ENCODE results near the gene FTH1.
"Not testable (repeated sequence)": the region's sequence is repeated elsewhere in the genome, so short reads cannot be mapped to it uniquely, and the experiment has no call there.

Gene FTH1

DNA sequence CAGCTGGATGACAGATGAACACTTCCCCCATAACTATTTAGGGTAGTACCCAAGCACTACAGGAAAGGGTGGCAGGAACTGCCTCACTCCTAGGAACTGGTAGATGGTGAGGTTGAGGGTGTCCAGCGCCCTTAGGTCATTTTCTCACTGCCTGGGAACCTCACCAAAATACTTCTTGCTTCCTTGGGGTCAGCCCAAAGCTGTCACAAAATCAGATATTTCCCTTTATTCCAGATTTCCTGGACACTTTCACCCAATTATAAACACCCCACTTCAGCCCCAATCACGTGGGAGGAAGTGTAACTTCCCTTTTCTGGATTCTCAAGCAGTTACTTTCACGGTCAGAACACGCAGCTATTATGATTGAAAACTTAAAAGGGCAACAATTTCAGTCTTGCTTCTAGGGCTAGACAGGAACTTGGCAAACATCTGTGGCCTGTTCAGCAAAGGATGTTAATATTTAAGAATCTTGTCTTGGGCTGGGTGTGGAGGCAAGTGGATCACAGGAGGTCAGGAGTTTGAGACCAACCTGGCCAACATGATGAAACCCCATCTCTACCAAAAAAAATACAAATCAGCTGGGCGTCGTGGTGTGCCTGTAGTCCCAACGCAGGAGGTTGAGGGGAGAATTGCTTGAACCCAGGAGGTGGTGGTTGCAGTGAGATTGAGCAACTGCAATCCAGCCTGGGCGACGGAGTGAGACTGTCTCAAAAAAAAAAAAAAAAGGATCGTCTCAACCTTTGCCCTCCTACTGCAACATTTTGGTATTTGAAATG, 4.0 kb downstream of the FTH1 start:
- DNase-seq (ENCODE audit: low spot score) = peak; percentile 51

DNA sequence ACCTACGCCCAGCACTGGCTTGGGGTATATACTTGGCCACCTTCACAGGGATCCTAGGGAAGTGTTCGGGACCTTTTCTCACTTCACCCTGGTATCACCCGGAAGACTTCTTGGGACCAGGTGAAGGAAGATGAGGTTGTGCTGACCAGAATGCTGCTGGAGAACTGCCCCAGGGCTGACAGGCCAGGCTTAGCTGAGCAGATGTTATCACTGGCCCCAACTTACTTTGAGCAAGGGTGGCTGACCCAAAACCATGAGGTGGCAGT, 4.5 kb downstream of the FTH1 start:
- DNase-seq (ENCODE audit: low spot score) = no peak

DNA sequence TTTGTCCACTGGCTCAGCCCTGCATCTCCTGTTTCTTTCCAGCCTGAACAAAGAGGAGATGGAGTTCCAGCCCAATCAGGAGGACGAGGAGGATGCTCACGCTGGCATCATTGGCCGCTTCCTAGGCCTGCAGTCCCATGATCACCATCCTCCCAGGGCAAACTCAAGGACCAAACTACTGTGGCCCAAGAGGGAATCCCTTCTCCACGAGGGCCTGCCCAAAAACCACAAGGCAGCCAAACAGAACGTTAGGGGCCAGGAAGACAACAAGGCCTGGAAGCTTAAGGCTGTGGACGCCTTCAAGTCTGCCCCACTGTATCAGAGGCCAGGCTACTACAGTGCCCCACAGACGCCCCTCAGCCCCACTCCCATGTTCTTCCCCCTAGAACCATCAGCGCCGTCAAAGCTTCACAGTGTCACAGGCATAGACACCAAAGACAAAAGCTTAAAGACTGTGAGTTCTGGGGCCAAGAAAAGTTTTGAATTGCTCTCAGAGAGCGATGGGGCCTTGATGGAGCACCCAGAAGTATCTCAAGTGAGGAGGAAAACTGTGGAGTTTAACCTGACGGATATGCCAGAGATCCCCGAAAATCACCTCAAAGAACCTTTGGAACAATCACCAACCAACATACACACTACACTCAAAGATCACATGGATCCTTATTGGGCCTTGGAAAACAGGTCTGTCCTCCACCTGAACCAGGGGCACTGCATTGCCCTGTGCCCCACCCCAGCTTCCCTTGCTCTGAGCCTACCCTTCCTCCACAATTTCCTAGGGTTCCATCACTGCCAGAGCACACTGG, 5.0 kb downstream of the FTH1 start:
- no peak for DNase-seq (ENCODE audit: low spot score)

DNA sequence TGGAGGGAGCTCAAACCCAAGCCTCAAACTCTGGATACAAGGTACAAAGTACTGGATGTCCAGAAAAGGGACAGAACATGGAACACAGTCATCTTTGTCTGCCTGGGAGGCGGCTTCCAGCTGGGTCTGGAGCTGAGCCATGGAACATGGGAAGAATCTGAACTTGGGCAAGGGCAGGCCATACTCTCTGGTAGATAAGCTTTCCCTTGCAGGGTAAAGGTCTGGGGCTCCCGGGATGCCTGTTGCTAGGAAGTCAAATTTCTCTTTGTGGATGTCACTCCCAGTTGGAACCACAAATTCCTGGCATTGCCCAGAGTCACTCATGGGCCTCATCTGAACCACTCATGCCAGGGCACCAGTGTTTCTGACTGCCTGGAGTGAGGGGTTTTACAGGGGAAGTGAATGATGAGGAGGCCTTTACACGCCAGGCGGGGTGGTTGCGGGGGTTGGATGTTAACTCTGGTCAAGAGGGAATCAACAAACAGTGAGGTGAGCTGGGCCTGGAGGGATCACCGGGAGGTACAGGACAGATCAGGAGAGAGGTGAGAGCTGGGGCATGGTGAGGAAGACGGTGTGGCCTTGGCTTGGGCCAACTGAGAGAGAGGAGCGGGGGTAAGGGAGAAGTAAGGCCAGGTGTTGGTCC, 5.7 kb downstream of the FTH1 start:
- DNase-seq (ENCODE audit: low spot score) = no peak

DNA sequence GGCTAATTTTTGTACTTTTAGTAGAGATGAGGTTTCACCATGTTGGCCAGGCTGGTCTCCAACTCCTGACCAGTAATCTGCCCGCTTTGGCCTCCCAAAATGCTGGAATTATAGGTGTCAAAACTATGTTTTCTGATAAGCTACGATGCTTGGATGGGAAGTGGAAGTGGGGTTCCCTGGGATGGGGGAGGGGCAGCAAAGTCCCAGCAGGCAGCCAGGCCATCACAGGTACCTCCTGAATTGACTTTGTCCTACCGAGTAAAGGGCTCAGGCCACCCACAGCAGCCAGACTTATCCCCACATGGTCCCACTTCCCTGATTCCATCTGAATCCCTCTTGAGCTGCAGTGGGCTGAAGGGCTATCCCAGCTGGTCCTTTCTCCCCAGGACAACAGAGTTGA, 6.9 kb downstream of the FTH1 start:
- no peak for DNase-seq (ENCODE audit: low spot score)

DNA sequence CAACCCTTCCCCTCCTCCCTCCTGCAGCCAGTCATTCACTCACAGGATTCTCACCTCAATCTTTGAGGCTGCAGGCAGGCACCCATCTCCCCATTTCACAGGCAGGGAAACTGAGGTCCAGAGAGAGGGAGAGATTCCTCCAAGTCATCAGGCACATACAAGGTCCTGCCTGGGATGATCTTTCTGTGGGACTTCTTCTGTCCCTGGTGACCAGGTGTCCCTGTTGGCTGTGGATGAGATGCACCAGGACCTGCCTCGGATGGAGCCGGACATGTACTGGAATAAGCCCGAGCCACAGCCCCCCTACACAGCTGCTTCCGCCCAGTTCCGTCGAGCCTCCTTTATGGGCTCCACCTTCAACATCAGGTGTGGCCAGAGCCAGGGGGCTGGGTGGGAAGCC, 7.8 kb downstream of the FTH1 start:
- DNase-seq (ENCODE audit: low spot score) = no peak

- DNase-seq (ENCODE audit: low spot score) = no peak
These were observed 8.3 kb downstream of the FTH1 start for GRCh38 chr11:61959114-61959513.

GRCh38 chr11:61958590-61958989, 8.8 kb downstream of the FTH1 start:
- DNase-seq (ENCODE audit: low spot score) = no peak

DNA sequence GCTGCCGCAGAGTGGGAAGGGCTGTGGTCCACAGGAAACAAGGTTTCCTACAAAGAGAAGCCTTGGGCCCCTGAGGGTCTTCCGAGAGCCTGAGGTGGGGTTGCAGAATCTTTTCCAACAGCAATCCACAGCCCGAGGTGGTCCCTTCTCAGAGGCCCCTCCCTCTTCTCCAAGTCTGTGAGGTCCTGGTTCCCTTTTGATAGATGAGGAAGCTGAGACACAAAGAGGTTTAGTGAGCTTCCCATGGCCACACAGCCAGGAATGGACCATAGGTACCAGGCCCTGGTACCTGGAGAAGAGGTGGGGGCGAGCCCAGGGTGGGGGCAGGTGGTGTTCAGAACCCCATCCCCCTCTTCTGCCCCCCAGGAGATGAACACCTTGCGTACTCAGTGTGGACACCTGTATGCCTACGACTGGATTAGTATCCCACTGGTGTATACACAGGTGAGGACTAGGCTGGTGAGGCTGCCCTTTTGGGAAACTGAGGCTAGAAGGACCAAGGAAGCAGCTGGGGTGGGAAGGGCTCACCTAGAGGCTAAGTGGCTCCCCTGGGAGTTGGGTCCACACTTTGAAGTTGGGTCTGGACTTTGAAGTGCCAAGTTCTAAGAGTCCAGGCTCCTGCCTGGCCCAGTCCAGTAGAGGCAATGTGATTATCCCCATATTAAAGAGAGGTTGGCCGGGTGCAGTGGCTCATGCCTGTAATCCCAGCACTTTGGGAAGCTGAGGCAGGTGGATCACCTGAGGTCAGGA, 10.2 kb downstream of the FTH1 start:
- DNase-seq (ENCODE audit: low spot score) = no peak

GRCh38 chr11:61956191-61957020, 11.0 kb downstream of the FTH1 start:
- DNase-seq (ENCODE audit: low spot score) = no peak

DNA sequence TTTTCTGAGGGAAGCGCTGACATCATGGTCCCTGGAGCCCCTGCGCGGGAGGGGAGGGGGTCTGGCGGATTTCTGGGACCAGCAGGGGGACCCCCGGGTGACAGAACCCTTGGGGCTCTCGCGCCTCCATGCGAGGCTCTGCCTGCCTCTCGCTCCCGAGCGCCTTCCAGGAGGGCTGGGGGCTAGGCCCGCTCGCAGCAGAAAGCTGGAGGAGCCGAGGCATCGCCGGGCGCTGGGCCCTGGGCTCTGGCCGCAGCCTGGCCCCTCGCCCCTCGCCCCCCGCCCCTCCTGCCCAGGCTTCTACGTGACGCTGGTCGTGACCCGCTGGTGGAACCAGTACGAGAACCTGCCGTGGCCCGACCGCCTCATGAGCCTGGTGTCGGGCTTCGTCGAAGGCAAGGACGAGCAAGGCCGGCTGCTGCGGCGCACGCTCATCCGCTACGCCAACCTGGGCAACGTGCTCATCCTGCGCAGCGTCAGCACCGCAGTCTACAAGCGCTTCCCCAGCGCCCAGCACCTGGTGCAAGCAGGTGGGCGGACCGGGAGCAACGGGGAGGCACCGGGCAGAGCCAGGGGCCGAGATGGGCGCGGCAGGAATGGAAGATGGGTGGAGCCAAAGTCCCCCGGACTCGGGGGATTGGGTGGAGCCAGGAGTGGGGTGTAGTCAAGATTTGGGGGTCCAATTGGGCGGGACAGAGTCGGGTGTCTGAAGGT, 11.9 kb downstream of the FTH1 start:
- DNase-seq (ENCODE audit: low spot score) = peak; percentile 28

GRCh38 chr11:61954851-61955421, 12.5 kb downstream of the FTH1 start:
- no peak for DNase-seq (ENCODE audit: low spot score)

DNA sequence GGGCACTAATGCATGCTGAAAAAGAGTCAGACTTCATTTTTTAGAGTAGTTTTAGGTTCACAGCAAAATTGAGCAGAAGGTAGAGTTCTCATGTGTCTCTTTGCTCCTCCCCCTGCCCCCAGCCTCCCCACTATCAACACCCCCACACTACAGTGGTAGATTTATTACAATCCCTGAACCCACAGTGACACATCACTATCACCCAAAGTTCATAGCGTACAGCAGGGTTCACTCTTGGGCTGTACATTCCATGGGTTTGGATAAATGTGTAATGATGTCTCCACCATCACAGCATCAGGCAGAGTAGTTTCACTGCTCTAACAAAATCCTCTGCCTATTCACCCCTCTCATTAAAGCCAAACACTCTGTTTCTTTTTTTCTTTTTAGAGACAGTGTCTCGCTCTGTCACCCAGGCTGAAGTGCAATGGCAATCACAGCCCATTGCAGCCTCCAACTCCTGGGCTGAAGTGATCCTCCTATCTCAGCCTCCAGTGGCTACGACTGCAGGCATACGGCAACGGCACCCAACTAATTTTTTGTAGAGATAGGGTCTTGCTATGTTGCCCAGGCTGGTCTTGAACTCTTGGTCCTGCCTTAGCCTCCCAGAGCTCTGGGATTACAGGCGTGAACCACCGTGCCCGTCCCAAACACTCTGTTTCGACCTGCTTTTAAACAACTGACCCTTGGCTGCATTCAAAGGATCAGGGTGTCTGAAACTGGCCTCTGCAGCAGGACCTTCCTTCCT, 13.2 kb downstream of the FTH1 start:
- DNase-seq (ENCODE audit: low spot score) = no peak

GRCh38 chr11:61953632-61954031, 13.8 kb downstream of the FTH1 start:
- DNase-seq (ENCODE audit: low spot score) = not testable (repeated sequence)

- DNase-seq (ENCODE audit: low spot score) = no peak
These were observed 14.6 kb downstream of the FTH1 start for GRCh38 chr11:61952882-61953281.

- DNase-seq (ENCODE audit: low spot score) = no peak
These were observed 15.8 kb downstream of the FTH1 start for GRCh38 chr11:61951484-61952135.

DNA sequence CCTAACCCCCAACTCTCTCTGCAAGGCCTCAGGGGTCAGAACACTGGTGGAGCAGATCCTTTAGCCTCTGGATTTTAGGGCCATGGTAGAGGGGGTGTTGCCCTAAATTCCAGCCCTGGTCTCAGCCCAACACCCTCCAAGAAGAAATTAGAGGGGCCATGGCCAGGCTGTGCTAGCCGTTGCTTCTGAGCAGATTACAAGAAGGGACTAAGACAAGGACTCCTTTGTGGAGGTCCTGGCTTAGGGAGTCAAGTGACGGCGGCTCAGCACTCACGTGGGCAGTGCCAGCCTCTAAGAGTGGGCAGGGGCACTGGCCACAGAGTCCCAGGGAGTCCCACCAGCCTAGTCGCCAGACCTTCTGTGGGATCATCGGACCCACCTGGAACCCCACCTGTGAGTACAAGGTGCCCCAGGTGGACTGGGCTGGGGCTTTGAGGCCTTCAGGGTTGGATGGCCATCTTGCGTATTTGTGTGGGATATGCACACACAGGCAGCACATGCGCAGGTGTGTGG, 17.3 kb downstream of the FTH1 start, which contains the start of gene BEST1:
BEST1 (plus strand) TSS at position 317 of the 513 bp plus-strand sequence. CDS start 1,456 bp downstream, outside the sequence.
- no peak for DNase-seq (ENCODE audit: low spot score)

- DNase-seq (ENCODE audit: low spot score) = peak; percentile 64
These were observed 18.0 kb downstream of the FTH1 start for GRCh38 chr11:61949169-61950034.

Measured in germinal center (tissue), 1 donor.